Thyroid gland (tissue), 4 donors: ENCODE results near the gene ALDH3A2. TPM values are rescaled to one million over a fixed set of nuclear protein-coding genes. Genes with fewer than 3 reads are reported as not detected.
A peak's percentile ranks its signal among the peaks of the same experiment; 100 is the strongest.

Experiments used
- DNase-seq, 2 donors: peaks; one replicate each; pipeline ENCODE4 v3.0.0-alpha.2; 2019
- H3K27ac ChIP-seq, 3 donors: fragments of 200-600 bp; sonication (generic); 1 replicate in 2 of 3; 2 replicates in 1 of 3; pipeline ENCODE4 v1.5.1; 2016 to 2019; ENCODE audit warnings: mild to moderate bottlenecking in 1 of 3, moderate library complexity in 1 of 3
- H3K27me3 ChIP-seq: fragments of 200-600 bp; sonication (generic); one replicate; pipeline ENCODE4 v1.5.1; 2019
- H3K36me3 ChIP-seq, 2 donors: fragments of 200-600 bp; sonication (generic); one replicate each; pipeline ENCODE4 v1.5.1; 2016 to 2019
- H3K4me1 ChIP-seq, 2 donors: fragments of 200-600 bp; sonication (generic); one replicate each; pipeline ENCODE4 v1.5.1; 2017 to 2019
- H3K4me3 ChIP-seq, 3 donors: fragments of 200-600 bp; sonication (generic); replicated peaks in 1 of 3; 1 replicate in 2 of 3; 2 replicates in 1 of 3; pipeline ENCODE4 v1.5.1; 2016; ENCODE audit warnings: mild to moderate bottlenecking in 1 of 3
- H3K9me3 ChIP-seq: fragments of 200-600 bp; sonication (generic); one replicate; pipeline ENCODE4 v1.5.1; 2017
- CTCF ChIP-seq, 6 experiments: fragments of 200-600 bp in 3 of 6; fragments of 450-650 bp in 3 of 6; sonication (generic) in 3 of 6; IDR thresholded peaks; one replicate each; pipeline ENCODE4 v1.5.1; 2016 to 2019; ENCODE audit warnings: antibody characterized with exemption in 6 of 6, mild to moderate bottlenecking in 2 of 6, inconsistent platforms in 1 of 6, moderate library complexity in 1 of 6
- POLR2A ChIP-seq, 2 donors: fragments of 450-650 bp; IDR thresholded peaks; one replicate each; pipeline ENCODE4 v1.6.1; 2017; ENCODE audit warnings: antibody characterized with exemption in 2 of 2, mild to moderate bottlenecking in 2 of 2, moderate library complexity in 1 of 2
- WGBS, 2 donors: methylation state at CpG; one replicate each; pipeline ENCODE4 v1.1.5; 2017; 5-methylcytosine and 5-hydroxymethylcytosine counted together
- intact Hi-C: fragments of 100-400 bp; cut with DNase I; formaldehyde crosslinking; loops from one replicate; pipeline ENCODE4 v1.15.1; 2023
- total RNA-seq, 4 donors: library from RNA; depleted of rRNA; stranded (reverse); fragments of >200 nt; gene quantifications; one replicate each; pipeline ENCODE4 v1.2.3, GENCODE V29; 2016

ALDH3A2 gene
- total RNA-seq, 4 donors from 2014 or later, result 198 to 566 (median 366) TPM

- WGBS, 2 donors, result 87 to 89% methylated on average over 12 of the region's 12 CpGs
- peaks cover 16 to 36% of the 10 kb centered on the region in 2 donors for H3K4me1 ChIP-seq
- H3K9me3 ChIP-seq, result no peaks in the 10 kb centered on the region
- no peak for DNase-seq
- no peaks in the 10 kb centered on the region for H3K27me3 ChIP-seq
- intact Hi-C loops, result no loop called here
- no peak for TF ChIP-seq CTCF (IDR thresholded peaks at IDR 0.05)
- no peak for TF ChIP-seq POLR2A (IDR thresholded peaks at IDR 0.05)
- no peak overlapping the region for H3K27ac ChIP-seq
- no peak overlapping the region for H3K4me3 ChIP-seq
- H3K36me3 ChIP-seq, result no peaks in the 10 kb centered on the region
These were observed 64.0 kb downstream of the ALDH3A2 start for GRCh38 chr17:19712436-19713004.

GRCh38 chr17:19713462-19713861 is 64.9 kb downstream of the ALDH3A2 start:
- 86 to 90% methylated on average over 11 to 16 of the region's 16 CpGs for WGBS, 2 donors
- TF ChIP-seq POLR2A (IDR thresholded peaks at IDR 0.05) (no peak), CTCF (IDR thresholded peaks at IDR 0.05) (peak in 1 of 6 experiments; percentile 12)
- no peak for DNase-seq
- Histone ChIP-seq H3K27me3 (no peaks in the 10 kb centered on the region), H3K27ac (no peak overlapping the region), H3K4me3 (no peak overlapping the region), H3K4me1 (peaks cover 24 to 41% of the 10 kb centered on the region in 2 donors), H3K36me3 (no peaks in the 10 kb centered on the region), H3K9me3 (no peaks in the 10 kb centered on the region)
- intact Hi-C loops, result no loop called here

- Histone ChIP-seq H3K4me1 (peaks cover 24 to 46% of the 10 kb centered on the region in 2 donors), H3K36me3 (no peaks in the 10 kb centered on the region), H3K27me3 (no peaks in the 10 kb centered on the region), H3K9me3 (no peaks in the 10 kb centered on the region), H3K27ac (peak overlapping the region in 2 of 3 donors; percentile 55 to 85), H3K4me3 (no peak overlapping the region)
- WGBS, 2 donors, result 89 to 94% methylated on average over 7 to 17 of the region's 28 CpGs
- no peak for TF ChIP-seq POLR2A (IDR thresholded peaks at IDR 0.05)
- no peak for TF ChIP-seq CTCF (IDR thresholded peaks at IDR 0.05)
- intact Hi-C loops, result no loop called here
- DNase-seq, result no peak
These were observed 65.4 kb downstream of the ALDH3A2 start for GRCh38 chr17:19713901-19714361.

- H3K36me3 ChIP-seq, result no peaks in the 10 kb centered on the region
- TF ChIP-seq POLR2A (IDR thresholded peaks at IDR 0.05) (no peak), CTCF (IDR thresholded peaks at IDR 0.05) (peak in 1 of 6 experiments; percentile 8)
- no peak overlapping the region for H3K4me3 ChIP-seq
- H3K27ac ChIP-seq, result peak overlapping the region; percentile 50 to 85 (median 55)
- no peaks in the 10 kb centered on the region for H3K27me3 ChIP-seq
- 72 to 82% methylated on average over 7 to 12 of the region's 27 CpGs for WGBS, 2 donors
- no peaks in the 10 kb centered on the region for H3K9me3 ChIP-seq
- intact Hi-C loops, result no loop called here
- peak; percentile 91 to 92 for DNase-seq
- H3K4me1 ChIP-seq, result peaks cover 24 to 51% of the 10 kb centered on the region in 2 donors
These were observed 66.2 kb downstream of the ALDH3A2 start for GRCh38 chr17:19714542-19715411.
